Neural crest cell (in vitro differentiated cells): ENCODE data around the gene RNF220. TPM values are rescaled to one million over a fixed set of nuclear protein-coding genes. Genes with fewer than 3 reads are reported as not detected.

Experiments
- DNase-seq: peaks from one replicate; pipeline ENCODE4 v3.0.0; 2021; ENCODE audit warnings: low read depth, mixed read lengths, low spot score
- H3K27ac Mint-ChIP-seq: one replicate; pipeline ENCODE4 v1.8.0; 2021; ENCODE audit warnings: mild to moderate bottlenecking, mixed read lengths; ENCODE audit not compliant: unreplicated experiment
- H3K27me3 Mint-ChIP-seq: 2 replicates; pipeline ENCODE4 v1.8.0; 2021; ENCODE audit warnings: low read depth, mild to moderate bottlenecking, mixed read lengths
- H3K36me3 Mint-ChIP-seq: 2 replicates; pipeline ENCODE4 v1.8.0; 2021; ENCODE audit warnings: low read depth, mild to moderate bottlenecking, mixed read lengths
- H3K4me1 Mint-ChIP-seq: 2 replicates; pipeline ENCODE4 v1.8.0; 2021; ENCODE audit warnings: mixed read lengths
- H3K4me3 Mint-ChIP-seq: one replicate; pipeline ENCODE4 v1.8.0; 2021; ENCODE audit warnings: mild to moderate bottlenecking, mixed read lengths
- H3K9me3 Mint-ChIP-seq: 2 replicates; pipeline ENCODE4 v1.8.0; 2021; ENCODE audit warnings: mixed read lengths
- CTCF ChIP-seq: fragments of 200-600 bp; sonication (generic); conservative IDR thresholded peaks from 2 replicates; pipeline ENCODE4 v1.5.0; 2021; ENCODE audit warnings: antibody characterized with exemption, mild to moderate bottlenecking
- total RNA-seq: library from RNA; stranded (reverse); gene quantifications from 2 replicates; pipeline ENCODE4 v1.2.1, GENCODE V29; 2021

RNF220 gene
- total RNA-seq, 1 donor from 2014 or later, result 96.7 TPM

DNA sequence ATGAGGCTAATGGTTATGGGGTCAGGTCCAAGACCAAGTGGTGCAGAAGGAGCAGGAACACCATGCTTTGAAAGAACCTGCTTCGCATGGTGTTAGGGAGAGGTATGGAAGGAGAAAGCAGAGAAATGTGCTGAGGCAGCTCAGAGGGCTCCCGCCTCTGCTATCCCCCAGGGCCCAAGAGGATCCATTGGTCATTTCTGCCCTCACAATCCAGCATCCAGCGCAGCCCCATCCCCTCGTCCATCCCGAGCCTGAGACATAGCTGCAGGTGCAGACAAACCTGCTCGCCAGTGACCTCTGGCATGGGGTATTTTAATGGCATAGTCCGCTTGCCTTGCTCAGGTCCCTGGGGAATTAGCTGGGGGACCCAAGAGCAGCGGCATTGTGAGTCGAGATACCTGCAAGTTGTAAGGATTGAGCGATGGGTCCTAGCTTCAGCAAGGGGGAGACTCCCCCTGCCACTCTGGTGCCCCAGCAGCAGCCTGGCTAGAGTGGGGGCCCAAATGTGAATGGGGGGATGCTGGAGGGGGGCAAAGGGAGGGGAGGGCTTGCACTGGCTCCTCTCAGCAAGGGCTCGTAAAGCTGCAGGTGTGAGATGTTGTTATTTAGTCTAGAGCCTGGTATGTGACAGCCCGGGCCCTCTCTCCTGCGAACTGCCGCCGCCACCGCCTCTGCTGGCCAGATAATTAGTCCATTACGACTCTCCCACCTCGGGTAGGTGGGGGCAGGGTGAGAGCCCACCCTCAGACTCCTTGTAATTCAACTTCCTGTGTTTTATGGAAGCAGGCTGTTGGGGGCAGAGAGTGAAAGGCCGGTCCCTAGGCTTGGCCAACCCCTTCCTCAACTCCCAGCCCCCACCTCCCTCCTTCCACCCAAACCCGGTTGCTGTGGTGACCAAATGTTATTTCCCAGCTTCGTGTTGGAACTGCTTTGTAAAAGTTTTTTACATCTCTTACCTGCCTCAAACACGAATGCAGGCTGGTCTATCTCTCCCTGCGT lies 118.8 kb downstream of the RNF220 start:
- peaks cover 24% of the 10 kb centered on the region for H3K27me3 Mint-ChIP-seq
- peak; percentile 34 for DNase-seq
- H3K4me1 Mint-ChIP-seq, result peaks cover 13% of the 10 kb centered on the region
- no peak for TF ChIP-seq CTCF
- no peaks in the 10 kb centered on the region for H3K36me3 Mint-ChIP-seq
- peak overlapping the region; percentile 23 for H3K27ac Mint-ChIP-seq
- no peak overlapping the region for H3K4me3 Mint-ChIP-seq
- H3K9me3 Mint-ChIP-seq, result no peaks in the 10 kb centered on the region

- Mint-ChIP-seq H3K4me1 (peaks cover 9% of the 10 kb centered on the region), H3K9me3 (no peaks in the 10 kb centered on the region), H3K36me3 (no peaks in the 10 kb centered on the region), H3K27ac (no peak overlapping the region), H3K27me3 (peaks cover 14% of the 10 kb centered on the region), H3K4me3 (no peak overlapping the region)
- DNase-seq, result no peak
- TF ChIP-seq CTCF, result no peak
These were observed 119.8 kb downstream of the RNF220 start for GRCh38 chr1:44524655-44525500.

- no peak for TF ChIP-seq CTCF
- no peak for DNase-seq
- no peaks in the 10 kb centered on the region for H3K36me3 Mint-ChIP-seq
- H3K9me3 Mint-ChIP-seq, result no peaks in the 10 kb centered on the region
- no peak overlapping the region for H3K27ac Mint-ChIP-seq
- peaks cover 9% of the 10 kb centered on the region for H3K4me1 Mint-ChIP-seq
- H3K27me3 Mint-ChIP-seq, result peaks cover 15% of the 10 kb centered on the region
- H3K4me3 Mint-ChIP-seq, result no peak overlapping the region
These were observed 121.4 kb downstream of the RNF220 start for GRCh38 chr1:44526295-44527073.

DNA sequence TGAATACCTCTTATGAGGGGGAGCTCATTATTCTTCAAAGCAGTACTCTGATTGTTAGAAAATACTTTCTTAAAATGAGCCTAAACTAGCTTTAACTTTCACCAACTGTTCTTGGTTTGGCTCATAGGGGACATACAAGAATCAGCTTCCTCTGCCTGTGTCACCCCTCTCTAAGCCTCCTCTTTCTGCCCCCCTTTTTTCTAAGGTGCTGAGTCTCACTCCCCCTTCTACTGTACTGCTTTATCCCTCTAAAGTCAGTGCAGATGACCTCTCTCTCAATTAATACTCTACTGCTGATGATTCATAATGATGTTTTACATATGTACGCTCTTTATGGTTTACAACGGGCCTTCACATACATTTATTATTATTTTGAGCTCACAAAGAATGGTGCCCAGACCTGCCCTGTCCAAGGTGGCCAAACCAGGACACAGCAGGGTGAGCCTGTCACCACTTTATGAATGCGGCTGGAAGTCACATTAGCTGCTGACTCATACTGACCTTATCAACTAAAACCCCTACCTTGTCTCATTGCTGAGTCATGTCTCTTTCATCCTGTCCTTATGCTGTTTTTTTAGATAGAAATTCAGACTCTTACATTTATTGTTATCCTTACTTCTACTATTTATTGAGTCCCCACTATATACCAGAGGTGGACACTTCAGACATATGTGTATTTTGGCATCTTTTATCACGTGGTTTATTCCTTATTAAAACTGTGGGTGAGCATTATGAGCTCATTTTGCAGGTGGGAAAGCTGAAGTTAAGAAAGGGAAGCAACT lies 126.9 kb downstream of the RNF220 start:
- Mint-ChIP-seq H3K27me3 (peaks cover 22% of the 10 kb centered on the region), H3K4me1 (peaks cover 21% of the 10 kb centered on the region), H3K36me3 (no peaks in the 10 kb centered on the region), H3K9me3 (no peaks in the 10 kb centered on the region), H3K4me3 (no peak overlapping the region), H3K27ac (no peak overlapping the region)
- DNase-seq, result no peak
- no peak for TF ChIP-seq CTCF
